ENCODE data around the gene KRTAP2-4.
"Not testable (repeated sequence)": the region's sequence is repeated elsewhere in the genome, so short reads cannot be mapped to it uniquely, and the experiment has no call there.

The KRTAP2-4 gene

DNA sequence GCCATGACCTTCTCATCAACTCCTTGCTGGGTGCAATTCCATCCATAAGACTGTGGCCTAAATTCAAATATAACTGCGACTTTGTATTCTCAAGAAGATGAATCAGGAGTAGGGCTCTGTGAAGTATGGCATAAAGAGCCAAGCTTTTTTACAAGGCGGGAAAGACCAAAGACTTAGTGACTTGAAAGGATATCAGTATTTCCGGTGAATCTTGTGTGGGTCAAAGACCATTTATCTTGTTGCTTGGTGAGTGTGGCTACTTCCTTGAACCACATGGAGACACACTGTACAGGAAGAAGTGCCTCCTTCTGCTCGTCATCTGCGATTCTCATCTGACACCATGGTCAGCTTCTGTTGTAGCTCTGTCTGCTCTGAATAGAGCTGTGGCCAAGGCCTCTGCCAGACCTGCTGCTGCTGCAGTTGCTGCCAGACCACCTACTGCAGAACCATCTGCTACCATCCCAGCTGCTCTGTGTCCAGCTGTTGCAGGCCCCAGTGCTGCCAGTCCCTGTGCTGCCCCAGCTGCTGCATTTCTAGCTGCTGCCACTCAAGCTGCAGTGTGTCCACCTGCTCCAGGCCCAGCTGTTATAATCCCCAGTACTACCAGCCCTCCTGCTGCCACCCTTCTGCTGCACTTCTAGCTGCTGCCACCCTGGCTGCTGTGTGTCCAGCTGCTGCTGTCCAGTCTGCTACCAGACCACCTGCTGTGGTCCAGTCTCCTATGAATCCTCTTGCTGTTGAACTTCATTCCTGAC, 6.1 kb upstream of the KRTAP2-4 start:
- no peak for DNase-seq (ENCODE audit: low read depth)

DNA sequence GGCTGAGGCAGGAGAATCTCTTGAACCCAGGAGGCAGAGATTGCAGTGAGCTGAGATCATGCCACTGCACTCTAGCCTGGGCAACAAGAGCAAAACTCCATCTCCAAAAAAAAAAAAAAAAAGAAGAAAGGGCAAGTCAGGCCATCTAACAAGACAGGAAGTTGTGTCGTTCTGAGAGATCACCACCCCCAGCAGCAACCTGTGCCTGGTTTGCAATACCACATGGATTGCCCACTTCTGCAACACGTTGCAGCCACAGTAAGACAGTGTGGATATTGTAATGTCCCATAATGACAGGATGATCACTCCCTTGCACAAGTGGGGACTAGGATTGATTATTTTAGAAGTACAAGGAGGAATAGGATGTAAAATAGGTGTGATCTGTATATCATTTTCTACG, 3.4 kb upstream of the KRTAP2-4 start:
- no peak for DNase-seq (ENCODE audit: low read depth)

DNA sequence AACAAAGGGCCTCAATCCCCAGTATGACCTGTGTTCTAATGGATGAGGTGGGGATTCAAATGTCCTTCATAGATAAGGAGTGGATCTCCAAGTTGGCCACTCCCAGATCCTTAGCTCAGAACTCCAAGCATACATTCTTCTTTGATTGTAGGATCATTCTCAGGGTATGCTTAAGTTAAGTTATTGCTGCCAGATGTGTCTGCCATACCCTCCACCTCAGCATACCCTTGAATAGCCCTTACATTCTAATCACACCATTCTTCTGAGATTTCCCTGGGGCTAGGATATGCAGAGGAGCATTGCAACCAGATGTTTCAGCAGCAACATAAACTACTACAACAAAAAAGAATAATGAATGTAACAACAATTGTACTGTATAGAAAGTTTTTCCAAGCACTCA, 1.6 kb upstream of the KRTAP2-4 start:
- no peak for DNase-seq (ENCODE audit: low read depth)

DNA sequence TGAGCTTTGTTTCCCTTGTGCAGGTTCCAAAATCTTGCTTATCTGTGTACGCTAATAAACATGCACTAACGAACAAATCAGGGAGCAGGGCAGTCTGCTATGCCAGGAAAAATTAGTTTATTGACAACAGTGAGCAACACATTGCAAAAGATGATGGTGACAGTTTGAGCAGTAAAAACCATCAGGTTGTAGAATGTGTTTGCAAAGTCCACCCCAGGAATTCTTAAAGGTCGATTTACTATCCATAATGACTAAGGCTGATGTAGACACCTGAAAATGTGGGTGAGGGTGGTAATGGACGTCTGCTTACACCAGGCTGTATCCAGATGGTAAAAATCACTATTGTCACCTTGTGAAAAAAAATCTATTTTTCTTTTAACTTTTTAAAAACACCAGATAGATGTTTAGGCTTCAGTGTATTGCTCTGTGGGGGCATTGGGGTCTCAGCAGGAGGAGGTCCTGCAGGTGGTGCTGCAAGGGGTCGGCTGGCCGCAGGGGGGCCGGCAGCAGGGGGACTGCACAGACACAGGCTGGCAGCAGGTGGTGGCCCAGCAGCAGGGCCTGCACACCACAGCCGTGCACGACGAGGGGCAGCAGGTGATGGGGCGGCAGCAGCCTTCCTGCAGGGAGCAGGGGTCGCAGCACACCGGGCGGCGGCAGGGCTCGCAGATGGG, 526 bp downstream of the KRTAP2-4 start:
- not testable (repeated sequence) for DNase-seq (ENCODE audit: low read depth)

DNA sequence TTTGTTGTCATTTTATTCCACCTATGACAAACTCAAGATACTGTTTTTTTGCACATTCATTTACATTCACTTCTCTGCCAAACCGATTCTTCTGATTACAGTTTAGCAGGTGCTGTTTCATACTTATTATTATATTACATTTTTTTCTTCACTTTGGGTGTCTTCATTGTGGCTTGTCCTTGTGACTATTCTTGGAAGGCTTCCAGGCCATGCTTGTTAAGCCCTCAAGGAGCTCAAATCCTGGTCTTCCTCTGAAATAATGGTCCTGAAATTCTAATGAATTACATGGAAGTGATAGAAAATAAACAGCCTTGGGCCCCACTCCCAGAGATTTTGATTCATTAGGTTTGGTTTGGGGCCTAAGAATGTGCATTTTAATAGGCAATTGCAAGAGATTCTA, 1.4 kb downstream of the KRTAP2-4 start:
- no peak for DNase-seq (ENCODE audit: low read depth)

DNA sequence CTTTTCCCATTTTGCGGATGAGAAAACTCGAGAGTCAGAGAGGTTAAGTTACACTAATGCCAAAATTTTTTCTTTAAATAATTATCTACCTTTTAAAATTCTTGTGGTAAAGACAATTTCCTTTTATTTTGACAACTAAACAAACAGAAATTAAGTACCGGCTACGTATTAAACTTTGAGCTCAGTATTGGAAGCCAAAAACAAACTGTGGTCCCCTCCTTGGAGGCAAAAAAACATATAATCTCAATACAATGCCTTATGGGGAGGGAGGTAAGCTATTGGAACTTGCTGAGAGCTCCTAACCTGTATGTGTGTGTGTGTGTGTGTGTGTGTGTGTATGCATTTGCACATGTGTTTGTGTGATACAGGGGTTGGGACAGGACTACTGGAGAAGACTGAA, 2.2 kb downstream of the KRTAP2-4 start:
- no peak for DNase-seq (ENCODE audit: low read depth)

DNA sequence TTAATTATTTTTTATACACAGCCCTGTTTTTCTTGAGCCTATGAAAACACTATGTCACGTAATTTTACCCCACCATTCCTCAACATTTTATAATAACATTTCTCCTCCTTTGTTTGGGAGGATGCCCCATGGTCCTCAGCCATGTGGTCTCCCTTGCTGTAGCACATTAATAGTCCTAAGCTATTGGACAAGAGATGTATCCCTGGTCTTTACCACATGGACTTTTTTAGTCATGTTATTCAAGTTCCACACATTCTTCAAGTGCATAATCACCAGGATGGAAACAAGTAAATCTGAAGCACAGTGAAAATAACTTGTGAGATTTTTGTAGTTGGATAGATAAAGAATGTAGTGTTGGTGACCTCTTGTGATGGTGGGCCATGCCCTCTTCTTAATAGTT, 3.7 kb downstream of the KRTAP2-4 start:
- no peak for DNase-seq (ENCODE audit: low read depth)

DNA sequence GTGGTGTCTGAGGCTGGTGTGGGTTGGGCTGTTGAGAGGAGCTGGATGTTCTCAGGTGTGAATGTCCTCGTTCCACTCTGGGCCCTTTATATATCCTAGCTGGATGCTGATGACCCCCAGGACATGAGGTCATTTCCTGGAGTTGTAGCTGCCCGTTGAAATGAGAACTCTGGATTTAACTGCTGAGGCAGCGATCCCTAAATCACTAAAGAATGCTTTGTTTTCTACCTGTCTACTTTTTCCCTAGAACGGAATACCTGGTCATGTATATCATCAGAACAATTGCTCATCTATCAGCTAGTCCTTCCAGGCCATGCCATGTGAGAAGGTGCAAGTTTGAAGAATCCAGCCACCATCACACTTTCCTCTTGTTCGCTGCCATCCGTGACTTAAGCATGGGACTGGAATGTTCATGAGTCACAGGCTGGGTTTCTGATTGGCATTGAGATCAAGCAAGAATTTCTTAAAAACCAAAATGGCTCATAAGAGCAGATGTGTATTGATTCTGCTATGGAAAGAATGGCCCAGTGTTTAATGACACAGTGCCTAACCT, 5.6 kb downstream of the KRTAP2-4 start, which contains the start of gene KRTAP2-3:
Gene KRTAP2-3 (minus strand): TSS at position 63 of the 553 bp plus-strand sequence. CDS start 64 bp downstream, outside the sequence.
- no peak for DNase-seq (ENCODE audit: low read depth)

DNA sequence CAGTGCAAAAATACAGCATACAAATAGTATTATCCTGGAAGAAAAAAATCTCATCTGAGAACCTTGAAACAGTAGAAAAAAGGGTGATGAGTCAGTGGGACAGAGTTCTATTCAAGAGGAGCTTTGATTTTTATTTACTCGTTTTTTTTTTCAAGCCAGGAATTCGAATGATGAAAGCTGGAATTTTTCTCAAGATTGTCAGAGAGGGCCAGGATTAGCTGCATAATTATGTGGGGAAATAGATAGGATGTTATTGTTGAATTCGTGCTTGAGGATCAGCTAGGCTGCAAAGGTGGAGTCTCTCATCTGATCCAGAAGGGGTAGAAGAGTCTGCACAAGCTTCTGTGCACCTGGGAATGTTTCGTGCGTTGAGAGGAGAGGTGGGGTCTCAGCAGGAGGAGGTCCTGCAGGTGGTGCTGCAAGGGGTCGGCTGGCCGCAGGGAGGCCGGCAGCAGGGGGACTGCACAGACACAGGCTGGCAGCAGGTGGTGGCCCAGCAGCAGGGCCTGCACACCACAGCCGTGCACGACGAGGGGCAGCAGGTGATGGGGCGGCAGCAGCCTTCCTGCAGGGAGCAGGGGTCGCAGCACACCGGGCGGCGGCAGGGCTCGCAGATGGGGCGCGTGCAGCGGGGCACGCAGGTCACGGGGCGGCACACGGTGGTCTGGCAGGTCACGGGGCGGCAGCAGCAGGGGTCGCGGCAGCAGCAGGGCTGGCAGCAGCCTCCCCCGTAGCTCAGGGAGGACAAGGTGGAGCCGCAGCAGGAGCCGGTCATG, 6.2 kb downstream of the KRTAP2-4 start:
- not testable (repeated sequence) for DNase-seq (ENCODE audit: low read depth)

DNA sequence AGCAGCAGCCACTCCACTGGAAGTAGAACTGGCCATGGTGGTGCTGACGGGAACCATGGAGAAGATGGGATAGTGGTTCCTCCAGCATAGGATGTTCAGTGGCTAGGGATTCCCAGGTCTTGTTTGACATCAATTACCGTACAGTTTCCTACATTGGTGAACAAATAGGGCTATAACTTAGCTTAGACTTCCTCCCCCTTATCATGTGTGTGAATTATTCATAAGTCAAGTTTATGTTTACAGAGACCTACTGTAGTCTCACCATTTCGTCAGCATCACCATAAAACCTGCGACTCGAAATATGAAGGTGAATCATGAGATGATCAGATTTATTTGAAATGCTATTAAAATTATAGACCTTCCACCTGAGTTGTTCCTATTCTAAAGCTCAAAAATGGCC, 6.9 kb downstream of the KRTAP2-4 start:
- DNase-seq (ENCODE audit: low read depth): no peak

DNA sequence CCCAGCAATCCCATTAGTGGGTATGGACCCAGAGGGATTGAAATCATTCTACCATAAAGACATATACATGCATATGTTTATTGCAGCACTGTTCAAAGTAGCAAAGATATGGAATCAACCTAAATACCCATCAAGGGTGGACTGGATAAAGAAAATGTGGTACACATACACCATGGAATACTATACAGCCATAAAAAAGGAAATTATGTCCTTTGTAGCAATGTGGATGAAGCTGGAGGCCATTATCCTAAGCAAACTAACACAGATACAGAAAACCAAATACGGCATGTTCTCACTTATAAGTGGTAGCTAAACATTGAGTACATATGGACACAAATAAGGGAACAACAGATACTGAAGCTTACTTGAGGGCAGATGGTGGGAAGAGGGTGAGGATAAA, 8.1 kb downstream of the KRTAP2-4 start:
- DNase-seq (ENCODE audit: low read depth): no peak

DNA sequence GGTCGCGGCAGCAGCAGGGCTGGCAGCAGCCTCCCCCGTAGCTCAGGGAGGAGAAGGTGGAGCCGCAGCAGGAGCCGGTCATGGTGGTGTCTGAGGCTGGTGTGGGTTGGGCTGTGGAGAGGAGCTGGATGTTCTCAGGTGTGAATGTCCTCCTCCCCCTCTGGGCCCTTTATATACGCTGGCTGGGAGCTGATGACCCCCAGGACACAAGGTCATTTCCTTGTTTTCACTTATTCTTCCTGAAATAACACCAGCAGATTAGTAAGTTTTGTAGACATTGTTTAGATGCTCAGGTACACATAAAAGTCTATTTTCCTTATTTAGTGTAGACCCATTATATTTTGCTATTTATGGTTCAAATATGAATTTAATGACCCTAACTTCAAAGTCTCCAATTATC, 10.5 kb downstream of the KRTAP2-4 start, which contains the start of gene KRTAP2-2:
Gene KRTAP2-2 (minus strand): TSS at position 101 of the 400 bp plus-strand sequence. CDS start 19 bp downstream, at position 82.
- not testable (repeated sequence) for DNase-seq (ENCODE audit: low read depth)

DNA sequence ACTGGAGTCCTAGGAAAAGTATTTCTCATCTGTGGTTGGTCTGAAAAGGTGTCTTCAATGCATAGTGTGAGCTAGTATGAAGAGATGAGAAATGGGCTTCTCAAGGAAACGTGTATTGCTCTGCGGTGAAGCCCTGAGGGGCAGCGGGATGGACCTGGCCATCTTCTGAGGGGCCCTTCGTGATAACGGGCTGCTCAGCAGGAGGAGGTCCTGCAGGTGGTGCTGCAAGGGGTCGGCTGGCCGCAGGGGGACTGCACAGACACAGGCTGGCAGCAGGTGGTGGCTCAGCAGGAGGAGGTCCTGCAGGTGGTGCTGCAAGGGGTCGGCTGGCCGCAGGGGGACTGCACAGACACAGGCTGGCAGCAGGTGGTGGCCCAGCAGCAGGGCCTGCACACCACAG, 11.1 kb downstream of the KRTAP2-4 start:
- not testable (repeated sequence) for DNase-seq (ENCODE audit: low read depth)

DNA sequence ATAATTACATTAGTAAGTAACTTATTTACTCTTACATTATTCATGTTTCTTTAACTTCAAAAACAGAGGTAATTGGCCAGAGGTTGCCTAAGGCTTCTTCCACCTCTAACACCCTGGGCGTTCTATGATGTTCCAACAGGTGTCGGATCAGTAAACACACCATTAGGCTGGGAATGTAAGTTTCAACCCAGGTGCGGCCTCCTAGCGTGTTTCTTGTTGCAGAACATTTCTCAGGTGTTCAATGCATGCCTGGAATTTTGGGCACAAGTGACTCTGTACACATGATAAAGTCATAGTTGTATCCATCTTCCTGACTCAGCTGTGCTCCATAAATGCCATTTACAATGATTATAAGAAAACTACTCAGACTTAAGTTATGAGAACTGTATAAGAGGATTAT, 11.7 kb downstream of the KRTAP2-4 start:
- DNase-seq (ENCODE audit: low read depth): no peak

DNA sequence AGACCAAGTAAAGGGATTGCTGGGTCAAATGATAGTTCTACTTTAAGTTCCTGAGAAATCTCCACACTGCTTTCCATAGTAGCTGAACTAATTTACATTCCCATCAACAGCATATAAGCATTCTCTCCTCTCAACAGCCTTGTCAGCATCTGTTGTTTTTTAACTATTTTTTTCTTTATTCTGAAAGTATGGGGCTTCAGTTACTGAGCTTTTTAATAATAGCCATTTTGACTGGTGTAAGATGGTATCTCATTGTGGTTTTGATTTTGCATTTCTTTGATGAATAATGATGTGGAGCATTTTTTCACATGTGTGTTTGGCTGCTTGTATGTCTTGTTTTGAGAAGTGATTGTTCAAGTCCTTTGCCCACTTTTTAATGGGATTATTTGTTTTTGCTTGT, 13.1 kb downstream of the KRTAP2-4 start:
- no peak for DNase-seq (ENCODE audit: low read depth)

DNA sequence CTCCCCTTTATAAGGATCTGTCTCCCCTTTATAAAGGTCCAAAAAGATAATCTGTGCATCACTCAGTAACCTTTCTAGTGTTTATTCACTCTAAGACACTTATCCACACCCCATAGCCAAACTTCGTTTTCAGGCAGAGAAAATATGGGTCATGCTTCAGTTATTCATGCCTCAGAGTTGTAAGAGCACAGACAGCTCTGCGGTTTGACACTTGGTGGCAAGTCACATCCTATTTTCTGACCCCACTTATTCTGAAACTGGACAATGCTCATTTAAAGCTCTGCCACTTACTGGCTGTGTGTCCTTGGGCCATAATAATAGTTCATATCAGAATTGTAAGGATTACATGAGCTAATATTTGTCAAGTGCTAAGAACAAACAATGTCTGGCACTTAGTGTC, 16.6 kb downstream of the KRTAP2-4 start:
- DNase-seq (ENCODE audit: low read depth): no peak

DNA sequence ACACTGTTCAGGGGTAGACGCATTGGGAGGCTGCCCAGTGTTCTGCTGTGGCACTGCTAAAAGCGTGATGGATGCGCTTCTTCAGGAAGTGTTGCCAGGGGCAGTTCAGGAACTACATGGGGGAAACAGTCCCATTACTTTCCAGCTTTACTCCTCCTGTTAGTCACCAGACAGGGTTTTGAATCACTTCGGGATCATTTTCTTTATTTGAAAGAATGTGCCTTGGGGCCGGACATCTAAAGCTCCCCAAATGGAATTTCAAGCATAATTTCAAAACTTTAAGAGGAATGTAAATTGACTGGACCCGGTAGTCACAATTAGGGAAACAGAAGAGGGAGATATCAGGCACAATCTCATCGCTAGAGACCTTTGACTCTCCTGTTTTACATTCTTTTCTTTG, 17.2 kb downstream of the KRTAP2-4 start:
- DNase-seq (ENCODE audit: low read depth): no peak

DNA sequence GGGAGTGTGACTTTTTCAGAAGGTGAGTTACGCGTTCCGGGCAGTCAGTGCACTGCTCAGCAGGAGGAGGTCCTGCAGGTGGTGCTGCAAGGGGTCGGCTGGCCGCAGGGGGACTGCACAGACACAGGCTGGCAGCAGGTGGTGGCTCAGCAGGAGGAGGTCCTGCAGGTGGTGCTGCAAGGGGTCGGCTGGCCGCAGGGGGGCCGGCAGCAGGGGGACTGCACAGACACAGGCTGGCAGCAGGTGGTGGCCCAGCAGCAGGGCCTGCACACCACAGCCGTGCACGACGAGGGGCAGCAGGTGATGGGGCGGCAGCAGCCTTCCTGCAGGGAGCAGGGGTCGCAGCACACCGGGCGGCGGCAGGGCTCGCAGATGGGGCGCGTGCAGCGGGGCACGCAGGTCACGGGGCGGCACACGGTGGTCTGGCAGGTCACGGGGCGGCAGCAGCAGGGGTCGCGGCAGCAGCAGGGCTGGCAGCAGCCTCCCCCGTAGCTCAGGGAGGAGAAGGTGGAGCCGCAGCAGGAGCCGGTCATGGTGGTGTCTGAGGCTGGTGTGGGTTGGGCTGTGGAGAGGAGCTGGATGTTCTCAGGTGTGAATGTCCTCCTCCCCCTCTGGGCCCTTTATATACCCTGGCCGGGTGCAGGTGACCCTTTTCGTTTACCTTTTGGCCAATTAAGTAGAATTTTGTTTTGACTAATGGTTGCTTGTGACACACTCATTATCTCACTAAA, 18.8 kb downstream of the KRTAP2-4 start, which contains the start of gene KRTAP2-1:
Gene KRTAP2-1 (minus strand): TSS at position 582 of the 731 bp plus-strand sequence. CDS start 49 bp downstream, at position 533.
- DNase-seq (ENCODE audit: low read depth): not testable (repeated sequence)

DNA sequence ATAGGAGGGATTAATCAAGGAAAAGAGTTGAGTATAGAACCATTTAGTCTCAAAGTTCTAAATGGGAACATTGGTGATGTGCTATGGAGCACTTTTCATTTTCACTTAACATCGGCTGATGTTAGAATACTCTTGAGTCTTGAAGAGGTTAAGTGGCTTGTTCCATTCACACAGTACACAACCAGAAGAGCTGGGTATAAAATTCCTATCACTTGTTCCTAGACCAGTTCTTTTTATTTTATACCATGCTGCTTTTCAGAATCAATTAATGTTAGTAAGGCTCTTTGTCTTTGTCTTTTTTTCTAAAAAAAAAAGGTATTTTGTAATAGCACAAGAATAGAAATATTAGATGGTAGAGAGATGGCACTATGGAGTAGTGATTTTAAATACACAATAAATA, 22.7 kb downstream of the KRTAP2-4 start:
- DNase-seq (ENCODE audit: low read depth): no peak

DNA sequence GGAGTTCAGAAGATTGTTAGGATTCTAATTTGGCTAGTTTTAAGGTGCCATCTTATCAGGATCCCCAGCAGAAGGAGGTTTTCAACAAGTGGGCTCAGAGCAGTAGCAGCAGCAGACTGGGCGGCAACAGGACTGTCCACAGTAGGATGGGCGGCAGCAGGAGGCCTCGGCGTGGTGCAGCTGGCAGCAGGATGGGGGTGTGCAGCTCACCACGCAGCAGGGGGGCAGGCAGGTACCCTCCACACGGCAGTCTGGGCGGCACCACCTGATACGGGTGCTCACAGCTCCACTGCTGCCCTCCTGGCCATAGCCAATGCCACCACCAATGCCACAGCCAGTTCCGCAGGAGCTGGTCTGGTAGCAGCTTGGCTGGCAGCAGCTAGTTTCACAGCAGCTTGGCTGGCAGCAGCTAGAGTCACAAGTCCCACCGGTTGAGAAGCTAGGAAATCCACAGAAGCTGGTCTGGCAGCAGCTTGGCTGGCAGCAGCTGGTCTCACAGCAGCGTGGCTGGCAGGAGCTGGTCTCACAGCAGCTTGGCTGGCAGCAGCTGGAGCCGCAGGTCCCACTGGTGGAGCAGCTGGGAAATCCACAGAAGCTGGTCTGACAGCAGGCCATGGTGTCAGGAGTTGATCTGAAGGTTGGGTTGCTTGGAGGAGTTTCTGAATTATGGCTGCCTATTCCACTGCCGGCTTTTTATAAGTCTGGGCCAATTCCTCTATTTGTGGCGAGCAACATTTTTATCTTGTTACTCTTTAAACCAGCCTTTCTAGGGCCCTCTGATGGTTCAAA, 24.7 kb downstream of the KRTAP2-4 start, which contains the start of gene KRTAP1-1:
Gene KRTAP1-1 (minus strand): TSS at position 668 of the 789 bp plus-strand sequence. CDS start 53 bp downstream, at position 615.
- DNase-seq (ENCODE audit: low read depth): not testable (repeated sequence)
